Neural cell (in vitro differentiated cells): ENCODE measurements around the gene SPTB.

ENCODE experiments used
- CTCF ChIP-seq: fragments of 450-650 bp; IDR thresholded peaks from 2 replicates; pipeline ENCODE4 v1.5.1; 2014; ENCODE audit warnings: antibody characterized with exemption, mild to moderate bottlenecking, moderate library complexity; ENCODE audit not compliant: poor library complexity, severe bottlenecking
- EZH2 ChIP-seq: fragments of 200-600, 300-800 bp; shearing (Covaris generic), sonication (generic); IDR thresholded peaks from 2 replicates; pipeline ENCODE4 v1.6.1; 2014; ENCODE audit warnings: antibody characterized with exemption, low read length, borderline replicate concordance, mild to moderate bottlenecking; ENCODE audit not compliant: insufficient read depth, poor library complexity, severe bottlenecking
- MXI1 ChIP-seq: fragments of 450-650 bp; conservative IDR thresholded peaks from 2 replicates; pipeline ENCODE4 v1.6.1; 2014; ENCODE audit warnings: antibody characterized with exemption, mild to moderate bottlenecking; ENCODE audit not compliant: poor library complexity, severe bottlenecking
- POLR2AphosphoS5 ChIP-seq: IDR thresholded peaks from 2 replicates; pipeline ENCODE4 v1.6.1; 2012

- TF ChIP-seq CTCF (no peak), MXI1 (no peak), POLR2AphosphoS5 (no peak), EZH2 (no peak)
Measured at GRCh38 chr14:64782196-64782595, 97.5 kb downstream of the SPTB start.
